HepG2 (cell line): Measurements from ENCODE around the gene CDHR3. TPM values are rescaled to one million over a fixed set of nuclear protein-coding genes. Genes with fewer than 3 reads are reported as not detected.

Source experiments
- ATAC-seq: fragments of 200-7000 bp; cut with Tn5 transposase; 3 replicates; pipeline ENCODE4 v1.9.1; 2020; ENCODE audit warnings: mild to moderate bottlenecking, moderate library complexity
- BruUV-seq: library from RNA; stranded (reverse); fragments of 400-500 nt; replicated peaks from 2 replicates; lab custom pipeline; 2021; lab: Mats Ljungman, UMichigan
- CTCF ChIA-PET: fragments of 300-600 bp; formaldehyde crosslinking; extraction: SDS; loops from one replicate; lab custom pipeline; 2021; ENCODE audit warnings: low total read pairs, inconsistent platforms, low intra/inter-chr PET ratio; lab: Yijun Ruan, JAX
- POLR2A ChIA-PET: fragments of 350-600 bp; sonication (Branson Sonifier 250); formaldehyde crosslinking; loops from one replicate; lab custom pipeline; 2020; ENCODE audit warnings: antibody characterized with exemption, inconsistent platforms; lab: Yijun Ruan, JAX
- DNase-seq: peaks from one replicate; pipeline ENCODE4 v3.0.0-alpha.2; 2015; ENCODE audit warnings: low spot score
- FAIRE-seq: peaks from 3 replicates; lab custom pipeline; 2011; peaks lifted over from hg19 to GRCh38; lab: Jason Lieb, UNC
- H2AFZ ChIP-seq: one replicate; pipeline ENCODE4 v1.6.1; 2011; ENCODE audit warnings: low read length, inconsistent platforms
- H3K27ac ChIP-seq: fragments of 300-600 bp; 3 replicates; pipeline ENCODE4 v1.8.0; 2011; ENCODE audit warnings: mixed run types, mild to moderate bottlenecking, mixed read lengths, low read length, inconsistent platforms; ENCODE audit not compliant: insufficient read depth; ENCODE audit errors: extremely low read length
- H3K27me3 ChIP-seq, 2 experiments: fragments of 200-600 bp in 1 of 2; 2 replicates in 1 of 2; 3 replicates in 1 of 2; pipeline versions ENCODE4 v1.6.0 to v1.8.0; 2011; ENCODE audit warnings: low read length in 2 of 2, mild to moderate bottlenecking in 2 of 2, moderate library complexity in 2 of 2, inconsistent platforms in 1 of 2; ENCODE audit not compliant: insufficient read depth in 2 of 2, control insufficient read depth in 1 of 2
- H3K36me3 ChIP-seq, 2 experiments: fragments of 200-600 bp in 1 of 2; replicated peaks in 1 of 2; 2 replicates in 1 of 2; 3 replicates in 1 of 2; pipeline versions ENCODE4 v1.5.1 to v1.8.0; 2011; ENCODE audit warnings: low read length in 2 of 2, inconsistent platforms in 1 of 2; ENCODE audit not compliant: insufficient read depth in 2 of 2, control insufficient read depth in 1 of 2
- H3K4me1 ChIP-seq: 2 replicates; pipeline ENCODE4 v1.5.1; 2012; ENCODE audit warnings: low read length, inconsistent platforms; ENCODE audit not compliant: insufficient read depth
- H3K4me2 ChIP-seq: 2 replicates; pipeline ENCODE4 v1.6.0; 2011; ENCODE audit warnings: low read depth, low read length, inconsistent platforms
- H3K4me3 ChIP-seq, 3 experiments: fragments of 200-600 bp in 1 of 3; sonication (generic), shearing (Covaris generic) in 1 of 3; replicated peaks in 1 of 3; 2 replicates each; pipeline ENCODE4 v1.5.1; 2011 to 2016; ENCODE audit warnings: low read length in 3 of 3, inconsistent platforms in 2 of 3, low read depth in 2 of 3, mild to moderate bottlenecking in 2 of 3, control low read depth in 1 of 3, mixed read lengths in 1 of 3; ENCODE audit not compliant: insufficient read depth in 1 of 3
- H3K79me2 ChIP-seq: one replicate; pipeline ENCODE4 v1.6.1; 2011; ENCODE audit warnings: low read length, inconsistent platforms; ENCODE audit not compliant: insufficient read depth
- H3K9ac ChIP-seq: 2 replicates; pipeline ENCODE4 v1.6.0; 2011; ENCODE audit warnings: mild to moderate bottlenecking, low read depth, low read length, inconsistent platforms; ENCODE audit not compliant: insufficient read depth
- H3K9me3 ChIP-seq: 2 replicates; pipeline ENCODE4 v1.5.1; 2012; ENCODE audit warnings: mild to moderate bottlenecking, low read length
- H4K20me1 ChIP-seq: 2 replicates; pipeline ENCODE4 v1.6.0; 2011; ENCODE audit warnings: inconsistent platforms, mild to moderate bottlenecking, low read length, moderate library complexity; ENCODE audit not compliant: insufficient read depth
- EED ChIP-seq: sonication (generic); formaldehyde crosslinking; IDR thresholded peaks from 2 replicates; pipeline ENCODE4 v1.5.0; 2020; ENCODE audit warnings: mild to moderate bottlenecking, missing genetic modification reagents
- FOSL1 ChIP-seq: sonication (generic); formaldehyde crosslinking; IDR thresholded peaks from 2 replicates; pipeline ENCODE4 v1.9.0; 2021; ENCODE audit warnings: missing genetic modification reagents, borderline replicate concordance
- NR2F2 ChIP-seq: IDR thresholded peaks from 2 replicates; pipeline ENCODE4 v1.6.1; 2012; ENCODE audit warnings: low read depth, inconsistent platforms, borderline replicate concordance
- POLR2A ChIP-seq, 2 experiments: IDR thresholded peaks; 2 replicates each; pipeline ENCODE4 v1.6.1; 2011; ENCODE audit warnings: low read depth in 2 of 2, low read length in 2 of 2, mild to moderate bottlenecking in 1 of 2, moderate library complexity in 1 of 2; ENCODE audit not compliant: insufficient read depth in 1 of 2
- PTBP1 ChIP-seq: fragments of 200-400 bp; formaldehyde crosslinking; IDR thresholded peaks from 2 replicates; pipeline ENCODE4 v1.6.1; 2018; ENCODE audit warnings: low read length, low read depth; ENCODE audit not compliant: poor library complexity, severe bottlenecking
- ZBTB4 ChIP-seq: sonication (generic); formaldehyde crosslinking; IDR thresholded peaks from 2 replicates; pipeline ENCODE4 v1.4.0; 2020; ENCODE audit warnings: missing genetic modification reagents, mild to moderate bottlenecking, borderline replicate concordance
- ZNF33A ChIP-seq: sonication (generic); formaldehyde crosslinking; IDR thresholded peaks from 2 replicates; pipeline ENCODE4 v1.5.1; 2020; ENCODE audit warnings: missing genetic modification reagents, mild to moderate bottlenecking, moderate library complexity, borderline replicate concordance
- ZNF430 ChIP-seq: sonication (generic); formaldehyde crosslinking; IDR thresholded peaks from 2 replicates; pipeline ENCODE4 v1.9.0; 2021; ENCODE audit warnings: mild to moderate bottlenecking, missing genetic modification reagents
- ZNF501 ChIP-seq: sonication (generic); formaldehyde crosslinking; IDR thresholded peaks from 2 replicates; pipeline ENCODE4 v1.5.1; 2020; ENCODE audit warnings: mild to moderate bottlenecking, moderate library complexity, missing genetic modification reagents
- ZNF549 ChIP-seq: sonication (generic); formaldehyde crosslinking; IDR thresholded peaks from 2 replicates; pipeline ENCODE4 v1.5.0; 2020; ENCODE audit warnings: missing genetic modification reagents
- ZNF652 ChIP-seq: IDR thresholded peaks from 2 replicates; pipeline ENCODE4 v1.6.1; 2016; ENCODE audit warnings: low read depth, borderline replicate concordance
- ZNF768 ChIP-seq: sonication (generic); formaldehyde crosslinking; IDR thresholded peaks from 2 replicates; pipeline ENCODE4 v1.4.0; 2020; ENCODE audit warnings: missing genetic modification reagents
- ZNF777 ChIP-seq: sonication (generic); formaldehyde crosslinking; IDR thresholded peaks from 2 replicates; pipeline ENCODE4 v1.4.0; 2020; ENCODE audit warnings: missing genetic modification reagents
- ZZZ3 ChIP-seq: sonication (generic); formaldehyde crosslinking; IDR thresholded peaks from 2 replicates; pipeline ENCODE4 v1.4.0; 2020; ENCODE audit warnings: missing genetic modification reagents, mild to moderate bottlenecking, borderline replicate concordance
- WGBS: methylation state at CpG from one replicate; pipeline ENCODE4 v1.1.6; 2017; ENCODE audit warnings: low lambda C conversion rate; 5-methylcytosine and 5-hydroxymethylcytosine counted together
- in situ Hi-C: cut with HindIII; loops from 2 replicates; pipeline ENCODE4 v1.10.0; 2017; ENCODE audit warnings: low pct_unique_long_range_greater_than_20kb; ENCODE audit not compliant: extremely low pct_ligation_motif_present
- intact Hi-C: fragments of 100-400 bp; cut with micrococcal nuclease; formaldehyde crosslinking; loops from one replicate; pipeline ENCODE4 v1.10.0; 2022; ENCODE audit not compliant: unreplicated experiment
- polyA plus RNA-seq, 8 experiments: library from polyadenylated mRNA; depleted of rRNA in 3 of 8; stranded (reverse) in 7 of 8; unstranded in 1 of 8; fragments of >200 nt; fragmentation: Illumina TruSeq in 4 of 8; extraction: Trizol in 4 of 8; gene quantifications; 2 replicates each; pipeline versions ENCODE4 v1.2.1 to v1.2.3, GENCODE V29; 2011 to 2016; ENCODE audit warnings: low read depth in 4 of 8, missing spikeins in 1 of 8, mixed read lengths in 1 of 8; ENCODE audit not compliant: insufficient read depth in 1 of 8
- total RNA-seq, 5 experiments: library from RNA; depleted of rRNA; stranded (reverse); fragments of >200 nt; fragmentation: Illumina TruSeq; extraction: Trizol; gene quantifications; 2 replicates each; pipeline ENCODE4 v1.2.3, GENCODE V29; 2016; ENCODE audit warnings: low read depth in 1 of 5

The CDHR3 gene
- total and polyA plus RNA-seq, 2 of the 13 experiments (the other 11 are each of a cell fraction or from before 2014, with no cell fraction given) = 6.5 to 11.8 TPM

GRCh38 chr7:106063692-106064091, 100.6 kb downstream of the CDHR3 start:
- ChIA-PET POLR2A (no interaction called here), CTCF (no interaction called here)
- TF ChIP-seq ZNF768 (CRISPR knock-in tag) (peak; percentile 80; the same call in 1 of the 2 replicates), ZNF549 (CRISPR knock-in tag) (no peak)
- Histone ChIP-seq H3K9me3 (no peaks in the 10 kb centered on the region), H3K4me1 (peaks cover 77% of the 10 kb centered on the region), H3K27me3 (peaks cover 3 to 11% of the 10 kb centered on the region in 2 experiments; a peak in 2 of 5 replicates), H2AFZ (no peak overlapping the region), H3K9ac (no peak overlapping the region), H3K4me2 (no peak overlapping the region), H3K36me3 (no peaks in the 10 kb centered on the region), H4K20me1 (no peaks in the 10 kb centered on the region), H3K27ac (no peak overlapping the region), H3K4me3 (no peak overlapping the region), H3K79me2 (no peaks in the 10 kb centered on the region)
- DNase-seq (no peak), ATAC-seq (no peak), FAIRE-seq (no peak)
- 21% methylated on average over 2 of the region's 2 CpGs for WGBS
- no TSS peak for BruUV-seq
- in situ Hi-C loops (no loop called here), intact Hi-C loops (loop anchor here (2.0 kb wide), 1 partner anchor 49 kb away; the partner anchor contains the start of gene SYPL1)

- Histone ChIP-seq H3K79me2 (no peaks in the 10 kb centered on the region), H2AFZ (no peak overlapping the region), H3K4me1 (peaks cover 77% of the 10 kb centered on the region), H4K20me1 (no peaks in the 10 kb centered on the region), H3K27me3 (peaks cover 3 to 11% of the 10 kb centered on the region in 2 experiments; a peak in 2 of 5 replicates), H3K9me3 (no peaks in the 10 kb centered on the region), H3K27ac (no peak overlapping the region), H3K4me2 (peak overlapping the region; percentile 92), H3K36me3 (no peaks in the 10 kb centered on the region), H3K9ac (no peak overlapping the region), H3K4me3 (peak overlapping the region in 1 of 3 experiments; percentile 65; a peak in 2 of 6 replicates)
- WGBS = 60% methylated on average over 6 of the region's 8 CpGs
- no peak for FAIRE-seq
- ATAC-seq = peak; percentile 10
- ChIA-PET POLR2A (interaction anchor here (1.0 kb wide), 1 partner anchor 48 kb away, joined by 10 read pairs; the partner anchor contains the start of gene SYPL1), CTCF (no interaction called here)
- no peak for DNase-seq
- BruUV-seq = no TSS peak
- intact Hi-C loops (loop anchor here (2.0 kb wide), 1 partner anchor 48 kb away; the partner anchor contains the start of gene SYPL1), in situ Hi-C loops (no loop called here)
- TF ChIP-seq EED (CRISPR knock-in tag) = no peak
- TF ChIP-seq ZNF430 (CRISPR knock-in tag) = no peak
- no peak for TF ChIP-seq ZNF501 (CRISPR knock-in tag)
- TF ChIP-seq NR2F2 = no peak
- no peak for TF ChIP-seq PTBP1
- no peak for TF ChIP-seq ZBTB4 (CRISPR knock-in tag)
- TF ChIP-seq ZNF652 (CRISPR knock-in tag) = no peak
- no peak for TF ChIP-seq ZNF777 (CRISPR knock-in tag)
- no peak for TF ChIP-seq ZNF33A (CRISPR knock-in tag)
- no peak for TF ChIP-seq FOSL1
- TF ChIP-seq POLR2A (IDR thresholded peaks at IDR 0.05; ENCODE audit: insufficient read depth in 1 of 2, low read depth in 2 of 2, low read length in 2 of 2) = no peak
- no peak for TF ChIP-seq ZZZ3 (CRISPR knock-in tag)
Measured at GRCh38 chr7:106064316-106064715, 101.3 kb downstream of the CDHR3 start.
